Left ventricle myocardium inferior (tissue), 1 donor: ENCODE measurements around the gene VHLL. TPM values are rescaled to one million over a fixed set of nuclear protein-coding genes. Genes with fewer than 3 reads are reported as not detected.
A peak's percentile ranks its signal among the peaks of the same experiment; 100 is the strongest.

Source experiments
- DNase-seq: peaks from one replicate; pipeline ENCODE4 v3.0.0-alpha.2; 2020
- H3K27ac ChIP-seq: fragments of 200-600 bp; replicated peaks from 2 replicates; pipeline ENCODE4 v1.8.0; 2021
- H3K27me3 ChIP-seq: fragments of 200-600 bp; 2 replicates; pipeline ENCODE4 v1.8.0; 2021; ENCODE audit warnings: low read depth
- H3K36me3 ChIP-seq: fragments of 200-600 bp; 2 replicates; pipeline ENCODE4 v1.8.0; 2021
- H3K4me1 ChIP-seq: fragments of 200-600 bp; 2 replicates; pipeline ENCODE4 v1.8.0; 2021
- H3K4me3 ChIP-seq: fragments of 200-600 bp; 2 replicates; pipeline ENCODE4 v1.8.0; 2021; ENCODE audit warnings: mild to moderate bottlenecking, moderate library complexity
- H3K9me3 ChIP-seq: fragments of 200-600 bp; replicated peaks from 2 replicates; pipeline ENCODE4 v1.8.0; 2021
- intact Hi-C: fragments of 100-400 bp; cut with micrococcal nuclease; formaldehyde crosslinking; loops from one replicate; pipeline ENCODE4 v1.11.0; 2022
- total RNA-seq: library from RNA; stranded (reverse); fragmentation: NEBNext Ultra II Directional; extraction: Animal tissue kit (Norgen Biotek cat#: 25700); gene quantifications from one replicate; pipeline ENCODE4 v1.2.1, GENCODE V29; 2021
- TF ChIP-seq, protein P1 (sequence below): fragments of 200-600 bp; IDR thresholded peaks from 2 replicates; pipeline ENCODE4 v1.8.0; 2021; ENCODE audit warnings: antibody characterized with exemption, mild to moderate bottlenecking, borderline replicate concordance
- donor health status: DM: no; HTN: yes; CAD: no; lungs with severe emphysema.

VHLL gene
- total RNA-seq, 1 donor from 2014 or later: not detected

DNA sequence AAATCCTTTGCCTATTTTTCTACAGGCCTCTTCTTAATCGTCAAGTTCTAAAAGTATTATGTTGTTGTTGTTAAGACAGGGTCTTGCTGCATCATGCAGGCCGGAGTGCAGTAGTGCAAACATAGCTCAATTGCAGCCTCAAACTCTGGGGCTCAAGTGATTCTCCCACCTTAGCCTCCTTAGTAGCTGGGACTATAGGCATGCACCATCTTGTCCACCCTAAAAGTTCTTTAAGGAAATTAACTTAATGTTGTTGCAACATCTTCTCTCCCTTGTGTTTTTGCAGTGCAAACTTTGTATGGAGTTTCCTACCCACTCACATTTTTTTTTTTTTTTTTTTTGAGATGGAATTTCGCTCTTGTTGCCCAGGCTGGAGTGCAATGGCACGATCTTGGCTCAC is 4.1 kb upstream of the VHLL start:
- H3K4me1 ChIP-seq: no peaks in the 10 kb centered on the region
- H3K9me3 ChIP-seq: no peaks in the 10 kb centered on the region
- no peak overlapping the region for H3K4me3 ChIP-seq
- intact Hi-C loops: no loop called here
- no peak overlapping the region for H3K27ac ChIP-seq
- no peak for DNase-seq
- TF ChIP-seq, protein P1, sequence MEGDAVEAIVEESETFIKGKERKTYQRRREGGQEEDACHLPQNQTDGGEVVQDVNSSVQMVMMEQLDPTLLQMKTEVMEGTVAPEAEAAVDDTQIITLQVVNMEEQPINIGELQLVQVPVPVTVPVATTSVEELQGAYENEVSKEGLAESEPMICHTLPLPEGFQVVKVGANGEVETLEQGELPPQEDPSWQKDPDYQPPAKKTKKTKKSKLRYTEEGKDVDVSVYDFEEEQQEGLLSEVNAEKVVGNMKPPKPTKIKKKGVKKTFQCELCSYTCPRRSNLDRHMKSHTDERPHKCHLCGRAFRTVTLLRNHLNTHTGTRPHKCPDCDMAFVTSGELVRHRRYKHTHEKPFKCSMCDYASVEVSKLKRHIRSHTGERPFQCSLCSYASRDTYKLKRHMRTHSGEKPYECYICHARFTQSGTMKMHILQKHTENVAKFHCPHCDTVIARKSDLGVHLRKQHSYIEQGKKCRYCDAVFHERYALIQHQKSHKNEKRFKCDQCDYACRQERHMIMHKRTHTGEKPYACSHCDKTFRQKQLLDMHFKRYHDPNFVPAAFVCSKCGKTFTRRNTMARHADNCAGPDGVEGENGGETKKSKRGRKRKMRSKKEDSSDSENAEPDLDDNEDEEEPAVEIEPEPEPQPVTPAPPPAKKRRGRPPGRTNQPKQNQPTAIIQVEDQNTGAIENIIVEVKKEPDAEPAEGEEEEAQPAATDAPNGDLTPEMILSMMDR: no peak
- peaks cover 36% of the 10 kb centered on the region for H3K36me3 ChIP-seq
- no peaks in the 10 kb centered on the region for H3K27me3 ChIP-seq

DNA sequence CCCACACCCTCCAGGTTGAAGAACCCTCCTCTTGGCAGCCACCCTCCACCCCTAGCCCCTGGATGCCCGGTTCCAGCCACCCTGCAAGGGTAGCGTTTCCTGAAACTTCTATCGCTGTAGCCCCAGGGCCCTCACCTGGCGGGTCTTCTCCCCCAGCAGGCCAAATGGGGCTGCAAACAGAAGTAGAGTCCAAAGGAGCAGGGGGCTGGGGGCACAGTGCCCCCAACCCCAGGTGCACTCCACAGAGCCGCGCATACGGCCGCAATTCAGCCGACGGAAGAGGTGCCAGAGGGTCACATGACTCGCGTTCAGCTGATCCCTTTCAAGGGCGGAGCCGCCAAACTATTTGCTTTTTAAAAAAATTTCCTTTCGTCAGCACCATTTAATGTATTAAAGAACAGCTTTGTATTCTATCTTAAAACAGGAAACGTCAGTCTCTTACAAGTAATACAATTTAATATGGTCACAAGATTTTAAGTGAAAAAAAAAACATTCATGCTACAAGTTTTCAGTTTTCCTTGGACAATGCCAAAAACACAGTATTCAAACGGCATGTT is 3.6 kb downstream of the VHLL start, which contains the start of gene GLMP:
TSS of gene GLMP (minus strand) at position 289 of the 557 bp plus-strand sequence. CDS start at position 255, 34 bp downstream.
- H3K9me3 ChIP-seq: no peaks in the 10 kb centered on the region
- TF ChIP-seq, protein P1: no peak
- intact Hi-C loops: no loop called here
- peak within 1 kb of the TSS; percentile 81 for H3K4me3 ChIP-seq
- H3K4me1 ChIP-seq: peaks cover 31% of the 10 kb centered on the region
- peak within 1 kb of the TSS; percentile 66 for H3K27ac ChIP-seq
- H3K27me3 ChIP-seq: no peaks in the 10 kb centered on the region
- no peaks in the 10 kb centered on the region for H3K36me3 ChIP-seq
- DNase-seq: peak; percentile 65

DNA sequence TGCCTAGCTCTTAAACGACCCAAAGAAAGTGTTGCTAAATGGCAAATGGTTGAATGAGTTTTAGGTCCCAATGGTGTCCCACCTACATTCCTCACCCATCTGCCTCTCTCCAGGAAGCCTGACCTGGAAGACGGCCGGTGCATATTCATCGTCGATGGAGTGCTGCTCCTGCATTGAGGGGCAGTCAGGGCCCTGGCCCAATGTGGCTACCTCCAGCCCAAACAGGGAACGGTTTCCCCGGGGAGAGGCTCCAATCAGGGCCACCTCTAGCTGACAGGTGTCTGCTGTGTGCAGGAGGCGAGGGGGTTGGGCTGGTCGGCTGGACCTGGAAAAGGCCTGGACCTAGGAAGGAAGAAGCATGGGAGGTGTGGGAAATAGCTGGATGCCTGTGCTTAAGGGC is 5.2 kb downstream of the VHLL start:
- Histone ChIP-seq H3K36me3 (peaks cover under 1% of the 10 kb centered on the region), H3K27me3 (no peaks in the 10 kb centered on the region), H3K4me3 (no peak overlapping the region), H3K4me1 (peaks cover 31% of the 10 kb centered on the region), H3K27ac (no peak overlapping the region), H3K9me3 (no peaks in the 10 kb centered on the region)
- TF ChIP-seq, protein P1: no peak
- no peak for DNase-seq
- intact Hi-C loops: no loop called here

DNA sequence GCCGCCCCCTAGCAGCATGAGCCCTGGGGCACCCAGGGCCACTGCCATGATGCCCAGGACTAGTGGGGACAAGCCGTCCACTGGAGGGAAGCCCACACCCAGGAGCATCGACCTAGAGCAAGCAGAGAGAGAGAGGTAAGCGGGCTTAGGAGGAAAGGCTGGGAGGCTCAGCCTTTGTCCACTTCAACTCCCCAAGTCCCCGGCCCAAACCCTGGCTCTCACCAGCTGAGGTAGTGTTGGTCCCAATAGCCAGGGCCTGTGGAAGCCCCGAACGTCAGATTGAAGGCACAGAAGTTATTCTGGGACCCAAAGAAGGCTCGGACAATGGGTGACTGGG is 6.0 kb downstream of the VHLL start:
- no peak for DNase-seq
- H3K4me3 ChIP-seq: no peak overlapping the region
- H3K36me3 ChIP-seq: peaks cover 8% of the 10 kb centered on the region
- TF ChIP-seq, protein P1: no peak
- no peaks in the 10 kb centered on the region for H3K9me3 ChIP-seq
- intact Hi-C loops: no loop called here
- no peaks in the 10 kb centered on the region for H3K27me3 ChIP-seq
- H3K27ac ChIP-seq: no peak overlapping the region
- peaks cover 31% of the 10 kb centered on the region for H3K4me1 ChIP-seq

DNA sequence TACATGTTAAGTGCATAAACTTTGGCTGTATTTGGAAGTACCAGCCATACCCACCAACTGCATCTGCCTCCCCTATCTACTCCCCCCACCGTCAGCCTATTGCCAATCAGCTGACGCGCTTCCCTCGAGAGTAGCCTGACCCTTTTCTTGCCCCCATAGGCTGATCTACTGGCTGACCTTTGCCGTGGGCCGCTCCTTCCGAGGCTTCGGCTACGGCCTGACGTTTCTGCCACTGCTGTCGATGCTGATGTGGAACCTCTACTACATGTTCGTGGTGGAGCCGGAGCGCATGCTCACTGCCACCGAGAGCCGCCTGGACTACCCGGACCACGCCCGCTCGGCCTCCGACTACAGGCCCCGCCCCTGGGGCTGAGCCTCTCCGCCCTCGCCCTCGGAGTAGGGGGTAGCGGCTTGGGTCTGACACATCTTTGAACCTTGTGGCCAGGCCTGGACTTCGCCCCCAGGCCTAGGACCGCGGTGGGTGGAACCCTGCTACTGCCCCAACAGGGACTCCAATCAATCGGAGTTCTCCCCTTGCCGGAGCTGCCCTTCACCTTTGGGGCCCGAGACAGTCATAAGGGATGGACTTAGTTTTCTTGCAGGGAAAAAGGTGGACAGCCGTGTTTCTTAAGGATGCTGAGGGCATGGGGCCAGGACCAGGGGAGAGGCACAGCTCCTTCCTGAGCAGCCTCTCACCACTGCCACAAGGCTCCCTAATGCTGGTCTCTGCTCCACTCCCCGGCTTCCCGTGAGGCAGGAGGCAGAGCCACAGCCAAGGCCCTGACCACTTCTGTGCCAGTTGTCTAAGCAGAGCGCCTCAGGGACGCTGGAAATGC is 7.7 kb downstream of the VHLL start:
- TF ChIP-seq, protein P1: no peak
- no peaks in the 10 kb centered on the region for H3K9me3 ChIP-seq
- peak overlapping the region; percentile 77 for H3K27ac ChIP-seq
- peaks cover 14% of the 10 kb centered on the region for H3K36me3 ChIP-seq
- intact Hi-C loops: no loop called here
- H3K4me1 ChIP-seq: peaks cover 31% of the 10 kb centered on the region
- H3K4me3 ChIP-seq: peak overlapping the region; percentile 64
- DNase-seq: peak; percentile 90
- no peaks in the 10 kb centered on the region for H3K27me3 ChIP-seq
